DOHH2 (cell line): ENCODE measurements around the gene MOK.

Experiments
- CTCF ChIP-seq: fragments of 200-600 bp; sonication (generic); IDR thresholded peaks from one replicate; pipeline ENCODE4 v1.5.1; 2014; ENCODE audit warnings: antibody characterized with exemption, mild to moderate bottlenecking, low read depth, low read length; ENCODE audit not compliant: poor library complexity, severe bottlenecking
- EZH2phosphoT487 ChIP-seq: fragments of 200-600 bp; sonication (generic); IDR thresholded peaks from 2 replicates; pipeline ENCODE4 v1.6.1; 2017; ENCODE audit warnings: borderline replicate concordance, mild to moderate bottlenecking, antibody characterized with exemption, low read length, moderate library complexity, mixed read lengths

GRCh38 chr14:102272392-102272791 lies 32.6 kb downstream of the MOK start:
- no peak for TF ChIP-seq CTCF
- TF ChIP-seq EZH2phosphoT487 = no peak
